K562 (cell line): ENCODE data around the gene CRAMP1. TPM values are rescaled to one million over a fixed set of nuclear protein-coding genes. Genes with fewer than 3 reads are reported as not detected.
A peak's percentile ranks its signal among the peaks of the same experiment; 100 is the strongest.

Experiments
- ATF1 ChIP-seq, 2 experiments: fragments of 450-650 bp in 1 of 2; IDR thresholded peaks; 2 replicates each; pipeline ENCODE4 v1.6.1; 2016; ENCODE audit warnings: missing compliant biosample characterization in 1 of 2, missing genetic modification characterization in 1 of 2
- BDP1 ChIP-seq: IDR thresholded peaks from 3 replicates; pipeline ENCODE4 v1.6.1; 2011; ENCODE audit not compliant: insufficient read length, insufficient read depth
- C11orf30 ChIP-seq: fragments of 450-650 bp; IDR thresholded peaks from 2 replicates; pipeline ENCODE4 v1.6.1; 2016; ENCODE audit warnings: low read depth, mild to moderate bottlenecking
- CXXC5 ChIP-seq: fragments of 250-450 bp; sonication (Bioruptor Pico); IDR thresholded peaks from 2 replicates; pipeline ENCODE4 v1.8.0; 2022; ENCODE audit warnings: inconsistent platforms, mild to moderate bottlenecking, moderate library complexity
- FIP1L1 ChIP-seq: fragments of 200-400 bp; formaldehyde crosslinking; IDR thresholded peaks from 2 replicates; pipeline ENCODE4 v1.6.1; 2018; ENCODE audit warnings: mild to moderate bottlenecking, low read depth, low read length; ENCODE audit not compliant: poor library complexity, severe bottlenecking
- FOSL1 ChIP-seq: fragments of 200-800 bp; sonication (Bioruptor generic); conservative IDR thresholded peaks from 2 replicates; pipeline ENCODE4 v1.6.1; 2016; ENCODE audit warnings: missing genetic modification characterization, missing compliant biosample characterization
- FUS ChIP-seq: fragments of 200-400 bp; formaldehyde crosslinking; optimal IDR thresholded peaks from 2 replicates; pipeline ENCODE3; 2017; ENCODE audit warnings: low read depth, low read length
- HDAC6 ChIP-seq: IDR thresholded peaks from 2 replicates; pipeline ENCODE4 v1.6.1; 2012; ENCODE audit warnings: low read depth, mild to moderate bottlenecking, control low read depth, inconsistent platforms, low read length, moderate library complexity
- HMBOX1 ChIP-seq: sonication (generic); IDR thresholded peaks from 2 replicates; pipeline ENCODE4 v1.6.1; 2016
- KAT2B ChIP-seq: IDR thresholded peaks from one replicate; pipeline ENCODE4 v1.6.1; 2012; ENCODE audit warnings: low read depth, mild to moderate bottlenecking, control low read depth, inconsistent platforms, low read length, moderate library complexity
- NCOR1 ChIP-seq: fragments of 450-650 bp; IDR thresholded peaks from 2 replicates; pipeline ENCODE4 v1.6.1; 2016; ENCODE audit warnings: mild to moderate bottlenecking, moderate library complexity
- NFE2 ChIP-seq: IDR thresholded peaks from 2 replicates; pipeline ENCODE4 v1.6.1; 2014; ENCODE audit warnings: antibody characterized with exemption, low read depth
- RBM14 ChIP-seq: fragments of 200-400 bp; formaldehyde crosslinking; IDR thresholded peaks from 2 replicates; pipeline ENCODE4 v1.6.1; 2018; ENCODE audit warnings: low read depth, mild to moderate bottlenecking, low read length, moderate library complexity, borderline replicate concordance; ENCODE audit not compliant: insufficient read depth
- SMARCA4 ChIP-seq: fragments of 450-650 bp; IDR thresholded peaks from 2 replicates; pipeline ENCODE4 v1.6.1; 2016
- THRA ChIP-seq: fragments of 450-650 bp; IDR thresholded peaks from 2 replicates; pipeline ENCODE4 v1.6.1; 2017; ENCODE audit warnings: mild to moderate bottlenecking, moderate library complexity
- TSHZ1 ChIP-seq: fragments of 250-450 bp; sonication (Bioruptor Pico); IDR thresholded peaks from 2 replicates; pipeline ENCODE4 v1.4.0; 2020; ENCODE audit warnings: mild to moderate bottlenecking, moderate library complexity
- YBX1 ChIP-seq: fragments of 450-650 bp; IDR thresholded peaks from 2 replicates; pipeline ENCODE4 v1.7.1; 2016; ENCODE audit warnings: mild to moderate bottlenecking
- ZKSCAN3 ChIP-seq: fragments of 250-450 bp; sonication (Bioruptor Pico); IDR thresholded peaks from 2 replicates; pipeline ENCODE4 v1.4.0; 2020
- ZNF263 ChIP-seq: sonication (generic); formaldehyde crosslinking; IDR thresholded peaks from 2 replicates; pipeline ENCODE4 v1.8.0; 2022; ENCODE audit warnings: mild to moderate bottlenecking, missing genetic modification reagents, borderline replicate concordance
- ZNF347 ChIP-seq: fragments of 450-650 bp; formaldehyde crosslinking; IDR thresholded peaks from 2 replicates; pipeline ENCODE4 v1.4.0; 2020; ENCODE audit warnings: low read depth, mild to moderate bottlenecking, moderate library complexity
- ZNF444 ChIP-seq: fragments of 250-450 bp; sonication (Bioruptor Pico); IDR thresholded peaks from 2 replicates; pipeline ENCODE4 v1.4.0; 2020; ENCODE audit warnings: mild to moderate bottlenecking, moderate library complexity
- ZNF561 ChIP-seq: fragments of 450-650 bp; formaldehyde crosslinking; conservative IDR thresholded peaks from 2 replicates; pipeline ENCODE4 v1.4.0; 2020; ENCODE audit warnings: mild to moderate bottlenecking, moderate library complexity
- polyA plus RNA-seq, 8 experiments: library from polyadenylated mRNA; depleted of rRNA in 4 of 8; stranded (reverse) in 5 of 8; unstranded in 3 of 8; fragments of >200 nt; fragmentation: Nextera tagmentation in 2 of 8; fragmentation: Illumina TruSeq in 1 of 8; extraction: Ambion mirVana in 2 of 8; extraction: Trizol in 1 of 8; gene quantifications; 2 replicates each; pipeline versions ENCODE4 v1.2.1 to v1.2.3, GENCODE V29; 2011 to 2014; ENCODE audit warnings: inconsistent platforms in 1 of 8, missing spikeins in 1 of 8
- total RNA-seq, 7 experiments: library from RNA; depleted of rRNA in 6 of 7; stranded (reverse); fragments of >200 nt in 6 of 7; fragmentation: Illumina TruSeq in 2 of 7; extraction: Trizol in 2 of 7; gene quantifications; 2 replicates each; pipeline versions ENCODE4 v1.2.1 to v1.2.3, GENCODE V29; 2011 to 2021; ENCODE audit warnings: low replicate concordance in 1 of 7
- TF ChIP-seq, protein P1 (sequence below): fragments of 200-800 bp; sonication (Bioruptor generic); IDR thresholded peaks from 2 replicates; pipeline ENCODE4 v1.6.1; 2017; ENCODE audit warnings: missing genetic modification characterization, missing compliant biosample characterization

Gene CRAMP1
- total and polyA plus RNA-seq, 9 of the 15 experiments (the other 6 are each of a cell fraction or from before 2014, with no cell fraction given) = 0.52 to 20.8 (median 7.5) TPM

GRCh38 chr16:1708768-1709180, 96.6 kb downstream of the CRAMP1 start (continued):
- TF ChIP-seq HMBOX1 (peak; percentile 47; the same call in 1 of the 2 replicates), FOSL1 (tag) (0 out of 2 replicates have a peak, but pooled peaks have one; percentile 25), SMARCA4 (peak; percentile 46; the same call in 1 of the 2 replicates), ZNF561 (CRISPR knock-in tag) (no peak), KAT2B (no peak), RBM14 (no peak), ZKSCAN3 (CRISPR knock-in tag) (no peak), ATF1 (CRISPR knock-in tag; IDR thresholded peaks at IDR 0.05) (no peak), ATF1 (tag; IDR thresholded peaks at IDR 0.05) (peak; percentile 92), CXXC5 (peak; percentile 73), FIP1L1 (no peak), FUS (no peak), YBX1 (no peak), ZNF263 (CRISPR knock-in tag) (0 out of 2 replicates have a peak, but pooled peaks have one; percentile 27), NFE2 (no peak), TSHZ1 (CRISPR knock-in tag) (no peak), HDAC6 (no peak), ZNF347 (CRISPR knock-in tag) (no peak), THRA (no peak), C11orf30 (no peak), BDP1 (no peak), NCOR1 (no peak), ZNF444 (CRISPR knock-in tag) (no peak)
- TF ChIP-seq, protein P1, sequence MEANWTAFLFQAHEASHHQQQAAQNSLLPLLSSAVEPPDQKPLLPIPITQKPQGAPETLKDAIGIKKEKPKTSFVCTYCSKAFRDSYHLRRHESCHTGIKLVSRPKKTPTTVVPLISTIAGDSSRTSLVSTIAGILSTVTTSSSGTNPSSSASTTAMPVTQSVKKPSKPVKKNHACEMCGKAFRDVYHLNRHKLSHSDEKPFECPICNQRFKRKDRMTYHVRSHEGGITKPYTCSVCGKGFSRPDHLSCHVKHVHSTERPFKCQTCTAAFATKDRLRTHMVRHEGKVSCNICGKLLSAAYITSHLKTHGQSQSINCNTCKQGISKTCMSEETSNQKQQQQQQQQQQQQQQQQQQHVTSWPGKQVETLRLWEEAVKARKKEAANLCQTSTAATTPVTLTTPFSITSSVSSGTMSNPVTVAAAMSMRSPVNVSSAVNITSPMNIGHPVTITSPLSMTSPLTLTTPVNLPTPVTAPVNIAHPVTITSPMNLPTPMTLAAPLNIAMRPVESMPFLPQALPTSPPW (CRISPR knock-in tag) = no peak
